Uterus (tissue), 4 donors: ENCODE measurements around the gene RASD2. TPM values are rescaled to one million over a fixed set of nuclear protein-coding genes. Genes with fewer than 3 reads are reported as not detected.

Experiments used
- DNase-seq, 2 donors: peaks; one replicate each; pipeline ENCODE4 v3.0.0-alpha.2; 2019 to 2020
- H3K27ac ChIP-seq, 2 donors: fragments of 200-600 bp; sonication (generic); 1 replicate in 1 of 2; 2 replicates in 1 of 2; pipeline ENCODE4 v1.5.1; 2016 to 2018
- H3K27me3 ChIP-seq, 2 donors: fragments of 200-600 bp; sonication (generic); one replicate each; pipeline ENCODE4 v1.5.1; 2018 to 2019; ENCODE audit warnings: control low read depth in 1 of 2
- H3K36me3 ChIP-seq, 2 donors: fragments of 200-600 bp; sonication (generic); one replicate each; pipeline ENCODE4 v1.5.1; 2019; ENCODE audit warnings: control low read depth in 1 of 2
- H3K4me1 ChIP-seq, 2 donors: fragments of 200-600 bp; sonication (generic); one replicate each; pipeline ENCODE4 v1.5.1; 2018 to 2019; ENCODE audit warnings: control low read depth in 1 of 2
- H3K4me3 ChIP-seq, 2 donors: fragments of 200-600 bp; sonication (generic); 1 replicate in 1 of 2; 2 replicates in 1 of 2; pipeline ENCODE4 v1.5.1; 2018 to 2019; ENCODE audit warnings: mild to moderate bottlenecking in 1 of 2
- H3K9me3 ChIP-seq, 2 donors: fragments of 200-600 bp; sonication (generic); one replicate each; pipeline ENCODE4 v1.5.1; 2019; ENCODE audit warnings: control low read depth in 1 of 2
- POLR2A ChIP-seq, 2 donors: fragments of 450-650 bp; IDR thresholded peaks; one replicate each; pipeline ENCODE4 v1.6.1; 2016; ENCODE audit warnings: antibody characterized with exemption in 2 of 2, mild to moderate bottlenecking in 1 of 2, moderate library complexity in 1 of 2
- intact Hi-C: fragments of 100-400 bp; cut with DNase I; formaldehyde crosslinking; loops from one replicate; pipeline ENCODE4 v1.15.1; 2023; ENCODE audit warnings: low total_unique reads
- total RNA-seq, 4 donors: library from RNA; depleted of rRNA in 3 of 4; stranded (reverse); fragments of >200 nt in 3 of 4; gene quantifications; one replicate each; pipeline versions ENCODE4 v1.1.0 to v1.2.4, GENCODE V29; 2014 to 2023
- TF ChIP-seq, protein P1 (sequence below), 4 experiments: fragments of 200-600 bp in 2 of 4; fragments of 450-650 bp in 2 of 4; sonication (generic) in 2 of 4; IDR thresholded peaks; one replicate each; pipeline ENCODE4 v1.5.1; 2016 to 2019; ENCODE audit warnings: antibody characterized with exemption in 4 of 4, mild to moderate bottlenecking in 2 of 4, moderate library complexity in 1 of 4
- donor health status: DM: yes; HTN: yes; CAD: no.

The RASD2 gene
- total RNA-seq, 4 donors from 2014 or later = 4.9 to 10.7 TPM; not detected in 2

DNA sequence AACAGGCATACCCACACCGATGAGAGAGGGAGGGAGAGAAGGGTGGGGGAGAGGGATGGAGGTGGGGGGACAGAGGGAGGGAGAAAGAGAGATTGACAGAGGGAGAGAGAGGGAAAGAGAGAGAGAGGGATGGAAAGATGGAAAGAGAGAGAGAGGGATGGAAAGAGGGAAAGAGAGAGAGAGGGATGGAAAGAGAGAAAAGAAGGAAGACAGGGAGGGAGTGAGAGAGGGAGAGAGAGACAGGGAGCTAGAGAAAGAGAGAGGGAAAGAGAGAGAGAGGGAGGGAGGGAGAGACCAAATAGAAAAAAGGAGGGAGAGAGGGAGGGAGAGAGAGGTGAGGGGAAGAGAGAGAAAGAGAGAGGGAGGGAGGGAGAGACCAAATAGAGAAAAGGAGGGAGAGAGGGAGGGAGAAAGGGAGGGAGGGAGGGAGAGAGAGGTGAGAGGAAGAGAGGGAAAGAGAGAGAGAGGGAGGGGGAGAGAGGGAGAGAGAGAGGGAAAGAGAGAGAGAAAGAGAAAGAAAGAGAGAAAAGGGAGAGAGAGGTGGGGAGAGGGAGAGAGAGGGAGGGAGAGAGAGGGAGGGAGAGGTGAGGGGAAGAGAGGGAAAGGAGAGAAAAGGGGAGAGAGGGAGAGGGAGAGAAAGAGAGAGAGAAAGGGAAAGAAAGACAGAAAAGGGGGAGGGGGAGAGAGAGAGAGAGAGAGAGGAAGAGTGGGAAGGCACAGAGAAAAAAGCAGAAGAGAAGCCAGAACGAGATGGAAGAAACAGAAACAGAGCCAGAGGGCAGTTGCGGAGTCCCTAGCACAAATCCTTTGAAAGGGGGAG, 52.6 kb downstream of the RASD2 start:
- Histone ChIP-seq H3K36me3 (no peaks in the 10 kb centered on the region), H3K27me3 (no peaks in the 10 kb centered on the region), H3K27ac (peak overlapping the region; percentile 75 to 79), H3K4me3 (no peak overlapping the region), H3K9me3 (no peaks in the 10 kb centered on the region), H3K4me1 (peaks cover 0 to 8% of the 10 kb centered on the region in 2 donors)
- intact Hi-C loops = no loop called here
- peak in 1 of 2 donors; percentile 28 for DNase-seq
- no peak for TF ChIP-seq POLR2A (IDR thresholded peaks at IDR 0.05)
- TF ChIP-seq, protein P1, sequence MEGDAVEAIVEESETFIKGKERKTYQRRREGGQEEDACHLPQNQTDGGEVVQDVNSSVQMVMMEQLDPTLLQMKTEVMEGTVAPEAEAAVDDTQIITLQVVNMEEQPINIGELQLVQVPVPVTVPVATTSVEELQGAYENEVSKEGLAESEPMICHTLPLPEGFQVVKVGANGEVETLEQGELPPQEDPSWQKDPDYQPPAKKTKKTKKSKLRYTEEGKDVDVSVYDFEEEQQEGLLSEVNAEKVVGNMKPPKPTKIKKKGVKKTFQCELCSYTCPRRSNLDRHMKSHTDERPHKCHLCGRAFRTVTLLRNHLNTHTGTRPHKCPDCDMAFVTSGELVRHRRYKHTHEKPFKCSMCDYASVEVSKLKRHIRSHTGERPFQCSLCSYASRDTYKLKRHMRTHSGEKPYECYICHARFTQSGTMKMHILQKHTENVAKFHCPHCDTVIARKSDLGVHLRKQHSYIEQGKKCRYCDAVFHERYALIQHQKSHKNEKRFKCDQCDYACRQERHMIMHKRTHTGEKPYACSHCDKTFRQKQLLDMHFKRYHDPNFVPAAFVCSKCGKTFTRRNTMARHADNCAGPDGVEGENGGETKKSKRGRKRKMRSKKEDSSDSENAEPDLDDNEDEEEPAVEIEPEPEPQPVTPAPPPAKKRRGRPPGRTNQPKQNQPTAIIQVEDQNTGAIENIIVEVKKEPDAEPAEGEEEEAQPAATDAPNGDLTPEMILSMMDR (IDR thresholded peaks at IDR 0.05) = no peak

DNA sequence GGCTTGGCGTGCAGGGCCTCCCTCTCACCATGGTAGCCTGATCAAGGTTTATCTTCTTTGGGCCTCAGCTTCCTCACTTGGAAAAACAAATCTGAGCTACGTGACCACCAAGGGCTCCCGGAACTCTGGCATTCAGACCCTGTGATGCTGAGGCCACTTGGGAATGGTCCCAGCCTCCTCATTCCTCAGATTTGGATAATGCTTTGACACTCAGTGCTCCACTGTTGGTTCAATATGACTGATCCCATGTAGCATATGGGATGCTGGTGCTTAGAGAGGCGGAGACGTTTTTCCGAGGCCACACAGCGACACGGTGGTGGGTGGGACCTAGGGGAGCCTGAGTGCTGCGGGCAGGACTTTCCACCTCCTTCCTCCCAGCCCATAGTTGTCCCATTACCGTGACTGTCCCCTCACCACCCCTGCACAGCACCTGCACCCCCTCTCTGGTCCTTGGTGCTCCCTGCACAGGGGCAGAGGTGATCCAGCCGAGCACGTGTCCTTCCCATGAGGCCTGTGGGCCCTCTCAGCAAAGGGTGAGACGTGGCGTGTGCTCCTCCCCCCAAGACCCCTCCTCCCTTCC, 53.4 kb downstream of the RASD2 start:
- TF ChIP-seq, protein P1 (IDR thresholded peaks at IDR 0.05) = no peak
- no peak for TF ChIP-seq POLR2A (IDR thresholded peaks at IDR 0.05)
- no peak overlapping the region for H3K4me3 ChIP-seq
- H3K9me3 ChIP-seq = no peaks in the 10 kb centered on the region
- no peak for DNase-seq
- no peaks in the 10 kb centered on the region for H3K27me3 ChIP-seq
- peak overlapping the region; percentile 75 to 79 for H3K27ac ChIP-seq
- intact Hi-C loops = no loop called here
- peaks cover 0 to 8% of the 10 kb centered on the region in 2 donors for H3K4me1 ChIP-seq
- H3K36me3 ChIP-seq = no peaks in the 10 kb centered on the region

DNA sequence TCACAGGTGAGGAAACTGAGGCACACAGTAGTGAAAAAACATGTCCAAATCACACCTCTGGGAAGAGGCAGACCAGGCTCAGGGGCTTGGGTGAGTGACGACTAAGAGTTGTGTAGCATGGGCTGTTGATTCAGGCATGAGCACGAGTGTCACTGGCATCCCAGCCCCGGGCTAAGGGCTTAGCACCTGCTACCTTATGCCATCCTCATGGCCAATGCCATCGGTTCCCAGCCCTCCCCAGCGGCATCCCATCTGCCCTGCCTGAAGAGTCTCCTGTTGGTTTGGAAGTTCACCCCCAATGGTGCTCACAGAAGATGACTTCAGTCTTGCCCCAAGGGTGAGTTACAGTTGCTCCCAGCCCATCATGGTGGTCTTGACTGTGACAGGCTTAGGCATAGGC, 54.1 kb downstream of the RASD2 start:
- peaks cover 0 to 8% of the 10 kb centered on the region in 2 donors for H3K4me1 ChIP-seq
- H3K27ac ChIP-seq = no peak overlapping the region
- no peaks in the 10 kb centered on the region for H3K27me3 ChIP-seq
- no peak for DNase-seq
- no peaks in the 10 kb centered on the region for H3K9me3 ChIP-seq
- H3K36me3 ChIP-seq = no peaks in the 10 kb centered on the region
- intact Hi-C loops = no loop called here
- no peak overlapping the region for H3K4me3 ChIP-seq
- no peak for TF ChIP-seq POLR2A (IDR thresholded peaks at IDR 0.05)
- TF ChIP-seq, protein P1 (IDR thresholded peaks at IDR 0.05) = no peak

DNA sequence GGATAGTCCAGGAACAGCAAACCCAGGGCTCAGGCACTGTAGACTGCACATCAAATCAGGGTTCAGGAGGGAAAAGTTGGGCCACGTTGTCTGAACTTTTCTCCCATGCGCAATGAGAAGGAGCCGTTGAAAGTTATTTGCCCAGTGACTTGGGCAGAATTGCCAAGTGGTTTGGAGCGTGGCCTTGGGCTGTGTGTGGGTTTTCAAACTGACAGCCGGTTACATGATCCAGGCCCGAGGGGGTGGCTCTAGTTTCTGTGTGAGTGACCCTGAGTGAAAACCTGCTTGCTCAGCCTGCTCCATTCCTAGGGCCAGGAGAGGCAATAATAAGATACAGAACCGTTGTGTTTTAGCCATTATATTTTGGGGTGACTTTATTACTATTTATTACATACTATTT, 56.2 kb downstream of the RASD2 start:
- Histone ChIP-seq H3K36me3 (no peaks in the 10 kb centered on the region), H3K27ac (no peak overlapping the region), H3K27me3 (no peaks in the 10 kb centered on the region), H3K4me3 (no peak overlapping the region), H3K4me1 (peaks cover 0 to 8% of the 10 kb centered on the region in 2 donors), H3K9me3 (no peaks in the 10 kb centered on the region)
- DNase-seq = no peak
- TF ChIP-seq, protein P1 (IDR thresholded peaks at IDR 0.05) = no peak
- TF ChIP-seq POLR2A (IDR thresholded peaks at IDR 0.05) = no peak
- intact Hi-C loops = no loop called here

DNA sequence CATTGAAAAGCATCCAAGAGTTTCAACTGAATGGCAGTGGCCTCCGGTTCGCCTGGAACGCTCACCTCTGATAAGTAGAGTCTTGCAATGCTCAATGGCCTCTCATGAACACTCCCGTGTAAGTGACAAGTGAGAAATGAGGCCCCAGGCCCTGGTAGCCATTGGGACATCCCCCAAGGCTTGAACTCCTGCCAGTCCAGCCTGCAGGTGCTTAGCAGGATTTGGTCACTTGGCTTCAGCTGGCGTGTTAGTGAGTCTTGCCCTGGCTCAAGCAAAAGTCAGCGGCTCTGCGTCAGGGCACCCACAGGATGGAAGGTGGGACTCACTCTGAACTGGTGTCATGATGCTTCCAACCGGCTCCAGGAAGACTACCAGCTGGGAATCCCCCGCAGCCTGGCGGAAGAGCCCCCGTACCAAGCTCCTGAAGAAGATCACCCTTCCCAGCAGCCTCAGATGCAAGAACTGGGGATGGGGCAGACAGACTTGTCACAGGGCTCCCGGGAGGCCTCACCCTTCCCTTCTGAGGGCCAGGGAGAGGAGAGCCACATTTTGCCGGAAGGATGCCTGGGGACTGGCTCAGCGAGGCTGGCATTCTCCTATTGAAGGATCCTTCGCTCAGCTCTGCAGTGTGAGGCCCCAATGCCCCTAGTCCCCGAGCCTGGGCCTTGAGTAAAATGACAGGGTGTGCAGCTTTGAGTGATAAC, 57.2 kb downstream of the RASD2 start:
- Histone ChIP-seq H3K36me3 (no peaks in the 10 kb centered on the region), H3K9me3 (no peaks in the 10 kb centered on the region), H3K4me3 (no peak overlapping the region), H3K4me1 (peaks cover 0 to under 1% of the 10 kb centered on the region in 2 donors), H3K27ac (no peak overlapping the region), H3K27me3 (no peaks in the 10 kb centered on the region)
- TF ChIP-seq POLR2A (IDR thresholded peaks at IDR 0.05) = no peak
- TF ChIP-seq, protein P1 (IDR thresholded peaks at IDR 0.05) = no peak
- no peak for DNase-seq
- intact Hi-C loops = no loop called here
